GM21423 (cell line): Measurements from ENCODE around the gene DCDC2.
A peak's percentile ranks its signal among the peaks of the same experiment; 100 is the strongest.
"Not testable (repeated sequence)": the region's sequence is repeated elsewhere in the genome, so short reads cannot be mapped to it uniquely, and the experiment has no call there.

Experiments used
- ATAC-seq: cut with Tn5 transposase; IDR thresholded peaks from one replicate; pipeline ENCODE4 v1.9.1; 2021; ENCODE audit warnings: mild to moderate bottlenecking, moderate library complexity; ENCODE audit not compliant: unreplicated experiment

Gene DCDC2

DNA sequence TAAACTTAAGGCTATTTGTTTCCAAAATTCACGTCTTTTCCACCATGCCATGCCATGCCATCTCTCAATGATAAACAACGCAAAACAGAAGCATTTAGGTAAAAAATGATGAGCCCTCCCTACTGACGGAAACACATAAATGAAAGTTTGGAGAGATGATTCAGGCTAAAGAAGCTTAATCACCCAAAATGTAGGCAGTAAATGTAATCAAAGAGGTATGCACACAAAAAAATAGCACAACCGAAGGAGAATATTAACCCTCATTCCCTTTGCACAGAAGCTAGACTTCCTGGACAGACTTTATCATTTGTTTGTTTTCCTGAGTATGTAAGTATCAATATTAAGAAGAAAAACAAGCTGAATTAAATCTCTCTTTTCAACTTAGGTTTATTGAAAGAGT lies 28.8 kb downstream of the DCDC2 start:
- no peak for ATAC-seq

DNA sequence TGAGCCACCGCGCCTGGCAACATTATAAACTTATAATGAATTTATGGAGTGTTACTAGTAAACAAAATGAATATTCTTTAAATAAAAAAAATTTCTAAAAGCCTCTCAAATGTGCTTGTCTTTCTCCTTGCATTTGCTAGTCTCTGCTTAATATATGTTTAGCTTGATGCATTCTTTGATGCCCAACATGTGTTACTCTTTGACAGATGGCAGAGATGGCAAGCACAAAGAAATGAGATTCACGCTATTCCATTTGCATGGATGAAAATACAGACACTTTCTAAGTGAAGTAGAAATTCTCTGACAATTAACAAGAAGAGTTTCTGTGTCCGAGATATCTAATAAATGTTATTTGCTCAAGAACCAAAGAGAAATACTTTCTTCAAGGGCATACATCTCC lies 30.1 kb downstream of the DCDC2 start:
- ATAC-seq = no peak

DNA sequence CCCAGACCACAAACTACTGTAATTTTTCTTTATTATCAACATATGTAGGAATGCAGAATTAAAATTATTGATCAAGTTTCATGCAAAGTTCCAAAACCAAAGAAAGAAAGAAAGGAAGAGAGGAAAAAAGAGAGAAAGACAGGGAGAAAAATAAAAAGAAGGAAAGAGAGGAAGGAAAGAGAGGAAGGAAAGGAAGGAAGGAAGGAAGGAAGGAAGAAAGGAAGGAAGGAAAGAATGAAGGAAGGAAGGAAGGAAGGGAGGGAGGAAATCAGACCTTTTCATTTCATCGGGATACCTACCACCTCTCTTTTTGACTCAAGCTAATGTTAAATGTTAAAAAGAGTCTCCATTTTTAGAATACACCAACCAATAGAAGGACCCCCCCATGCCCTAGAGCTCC lies 31.9 kb downstream of the DCDC2 start:
- ATAC-seq = no peak

DNA sequence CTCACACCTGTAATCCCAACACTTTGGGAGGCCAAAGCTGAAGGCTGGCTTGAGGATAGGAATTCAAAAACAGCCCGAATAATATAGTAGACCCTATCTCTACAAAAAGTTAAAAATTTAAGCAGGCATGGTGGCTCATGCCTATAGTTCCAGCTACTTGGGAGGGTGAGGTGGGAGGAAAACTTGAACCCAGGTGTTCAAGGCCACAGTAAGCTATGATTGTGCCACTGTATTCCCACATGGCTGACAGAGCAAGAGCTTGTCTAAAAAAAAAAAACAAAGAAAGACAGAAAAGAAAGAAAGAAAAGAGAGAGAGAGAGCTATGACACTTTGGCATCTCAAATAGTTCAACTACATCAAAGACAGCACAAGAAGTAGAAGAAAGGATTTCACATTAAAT lies 33.2 kb downstream of the DCDC2 start:
- ATAC-seq = no peak

DNA sequence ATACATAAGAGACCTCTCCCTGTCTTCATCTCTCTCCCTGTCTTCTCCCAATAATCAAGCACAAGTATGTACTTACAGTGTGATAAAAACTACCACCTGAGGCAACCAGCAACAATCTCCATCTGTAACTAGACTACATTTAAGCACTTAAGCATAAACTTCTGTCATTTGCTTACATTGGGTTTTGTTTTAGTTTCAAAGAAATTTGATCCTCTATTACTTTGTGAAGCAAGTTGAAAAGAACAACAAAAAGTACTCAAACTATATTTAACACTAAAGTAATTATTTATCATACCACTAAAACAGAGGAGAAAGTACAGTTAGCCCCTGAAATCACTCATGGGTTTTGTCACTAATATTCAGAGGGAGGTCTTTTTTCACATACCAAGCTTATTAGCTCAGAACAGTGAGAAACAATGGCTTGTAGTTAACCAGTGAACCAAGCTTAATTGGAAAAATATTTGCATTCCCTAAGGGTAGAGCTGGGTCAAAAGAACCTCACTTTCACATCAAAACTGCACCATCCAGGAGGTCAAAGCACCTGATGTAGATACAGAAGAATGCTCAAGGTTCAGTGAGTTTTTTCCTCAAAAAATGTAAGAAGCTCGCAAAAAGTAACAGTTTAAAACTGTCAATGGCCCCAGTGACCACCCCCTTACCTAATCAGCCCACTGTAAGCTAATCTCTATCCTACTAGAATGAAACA lies 34.1 kb downstream of the DCDC2 start:
- no peak for ATAC-seq

DNA sequence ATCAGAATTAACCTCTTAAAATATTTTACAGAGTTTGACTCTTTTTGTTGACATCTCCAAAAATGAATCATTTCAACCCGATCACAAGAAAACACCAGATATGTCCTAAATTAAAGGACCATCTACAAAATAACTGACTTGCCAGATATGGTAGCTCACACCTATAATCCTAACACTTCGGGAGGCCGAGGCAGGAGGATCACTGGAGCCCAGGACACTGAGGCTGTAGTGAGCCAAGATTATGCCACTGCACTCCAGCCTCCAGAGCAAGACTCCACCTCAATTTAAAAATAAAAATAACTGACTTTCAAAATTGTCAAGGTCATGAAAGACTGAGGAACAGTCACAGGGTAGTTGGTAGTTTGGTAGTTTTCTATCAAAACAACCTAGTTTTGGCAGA lies 34.9 kb downstream of the DCDC2 start:
- ATAC-seq = no peak

DNA sequence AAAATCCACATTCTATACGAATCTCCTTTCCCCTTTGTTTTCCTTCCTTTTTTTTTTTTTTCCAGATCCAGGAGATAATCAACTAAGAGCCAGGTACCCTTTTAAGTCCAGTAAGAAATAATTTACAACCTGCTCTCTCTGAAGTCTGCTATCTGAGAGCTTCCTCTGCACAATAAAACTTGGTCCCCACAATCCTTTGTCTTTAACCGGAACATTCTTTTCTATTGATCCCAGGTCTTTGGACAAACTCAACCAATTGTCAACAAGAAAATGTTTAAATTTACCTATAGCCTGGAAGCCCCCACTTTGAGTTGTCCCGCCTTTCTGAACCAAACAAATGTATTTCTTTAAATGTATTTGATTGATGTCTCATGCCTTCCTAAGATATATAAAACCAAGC lies 35.4 kb downstream of the DCDC2 start:
- not testable (repeated sequence) for ATAC-seq

DNA sequence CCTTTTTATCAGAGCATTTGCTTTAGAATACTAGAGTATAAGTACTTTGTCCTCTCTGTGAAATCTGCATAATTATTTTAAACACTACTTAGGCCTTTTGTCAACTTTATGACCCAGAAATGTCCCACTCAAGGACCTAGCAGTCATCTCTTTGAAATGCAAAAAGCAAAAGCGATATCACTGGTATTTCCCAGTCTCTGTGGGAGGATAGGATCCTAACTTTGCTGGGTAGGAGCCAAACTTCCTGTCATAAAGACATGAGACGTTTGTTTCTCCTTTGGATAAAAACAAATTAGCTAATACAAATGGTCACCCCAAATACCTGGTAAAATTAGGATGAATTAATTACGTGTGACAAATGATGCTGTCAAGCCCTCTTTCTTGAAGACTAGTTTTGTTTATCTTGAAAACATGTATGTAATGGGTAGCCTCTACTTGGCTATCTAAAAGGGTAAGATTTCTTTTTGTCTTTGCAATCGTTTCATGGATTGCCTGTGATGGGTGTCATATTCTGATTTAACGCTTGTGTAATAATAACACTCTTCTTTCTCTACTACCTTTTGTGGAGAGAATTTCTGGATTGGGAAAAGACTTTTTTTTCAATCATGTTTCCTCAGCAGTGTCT lies 36.2 kb downstream of the DCDC2 start:
- ATAC-seq = no peak

DNA sequence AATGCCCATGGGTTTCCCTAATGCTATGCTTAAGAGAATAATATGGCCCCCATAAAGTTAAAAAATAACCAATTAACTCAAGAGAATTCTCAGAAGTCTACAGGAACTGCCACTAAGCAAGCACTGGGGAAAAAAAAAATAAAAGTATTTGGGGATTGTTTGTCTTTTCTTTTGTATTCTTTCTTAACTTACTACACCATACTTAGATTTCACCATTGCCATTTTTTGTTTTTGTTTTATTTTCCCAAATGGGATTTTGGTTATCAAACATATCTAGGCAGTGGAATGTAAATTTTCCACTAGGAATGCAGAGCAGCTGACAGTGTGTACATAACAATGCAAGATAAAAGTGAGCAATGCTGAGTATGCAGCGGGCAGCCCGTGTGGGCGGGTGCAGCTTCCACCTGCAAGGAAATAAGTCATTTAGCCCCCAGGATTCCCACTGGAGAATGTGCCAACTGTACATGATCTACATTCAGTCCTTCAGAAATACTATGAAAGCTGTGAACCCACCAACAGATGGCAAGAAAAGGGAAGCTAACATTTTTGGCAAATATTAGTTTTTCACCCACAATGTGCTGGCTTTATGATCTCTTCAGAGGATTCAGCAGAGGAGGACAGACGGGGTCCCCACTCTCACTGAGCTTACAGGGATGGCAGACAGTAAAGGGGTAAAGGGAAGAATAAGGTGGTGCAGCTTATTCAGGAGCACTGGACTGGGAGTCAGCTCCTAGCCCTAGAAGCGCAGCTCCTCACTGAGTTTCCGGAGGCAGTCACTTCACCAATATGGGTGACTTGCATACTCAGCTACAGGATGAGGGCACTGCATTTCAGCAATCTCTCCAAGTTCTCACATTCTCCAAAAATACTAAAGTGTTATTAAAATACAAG lies 44.4 kb downstream of the DCDC2 start:
- ATAC-seq = no peak

DNA sequence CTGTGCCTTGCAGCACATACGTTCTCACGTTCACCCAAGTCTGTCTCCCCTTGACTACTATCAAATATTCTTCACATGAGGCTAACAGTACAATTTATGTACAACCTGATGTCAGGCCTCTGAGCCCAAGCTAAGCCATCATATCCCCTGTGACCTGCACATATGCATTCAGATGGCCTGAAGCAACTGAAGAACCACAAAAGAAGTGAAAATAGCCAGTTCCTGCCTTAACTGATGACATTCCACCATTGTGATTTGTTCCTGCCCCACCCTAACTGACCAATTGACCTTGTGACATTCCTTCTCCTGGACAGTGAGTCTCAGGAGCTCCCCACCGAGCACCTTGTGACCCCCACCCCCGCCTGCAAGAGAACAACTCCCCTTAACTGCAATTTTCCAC lies 46.1 kb downstream of the DCDC2 start:
- not testable (repeated sequence) for ATAC-seq

DNA sequence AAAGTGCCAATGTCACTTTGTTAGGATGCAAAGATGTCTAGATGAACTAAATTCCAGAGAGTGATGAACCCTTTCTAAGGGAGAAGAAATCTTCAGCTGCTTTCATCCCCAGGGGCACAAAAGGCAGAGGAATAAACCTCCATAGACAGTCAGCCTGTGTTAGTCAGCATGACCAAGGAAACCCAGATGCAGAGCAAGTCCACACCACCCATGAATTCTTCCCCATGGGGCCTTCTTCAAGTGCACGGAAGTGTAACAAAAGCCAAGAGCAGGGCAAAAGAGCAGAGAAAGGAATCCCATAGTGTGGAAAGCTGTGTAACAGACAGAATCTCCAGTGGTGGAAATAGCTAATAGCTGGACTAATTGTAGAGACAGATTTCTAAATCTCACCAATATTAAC lies 50.0 kb downstream of the DCDC2 start:
- ATAC-seq = no peak

DNA sequence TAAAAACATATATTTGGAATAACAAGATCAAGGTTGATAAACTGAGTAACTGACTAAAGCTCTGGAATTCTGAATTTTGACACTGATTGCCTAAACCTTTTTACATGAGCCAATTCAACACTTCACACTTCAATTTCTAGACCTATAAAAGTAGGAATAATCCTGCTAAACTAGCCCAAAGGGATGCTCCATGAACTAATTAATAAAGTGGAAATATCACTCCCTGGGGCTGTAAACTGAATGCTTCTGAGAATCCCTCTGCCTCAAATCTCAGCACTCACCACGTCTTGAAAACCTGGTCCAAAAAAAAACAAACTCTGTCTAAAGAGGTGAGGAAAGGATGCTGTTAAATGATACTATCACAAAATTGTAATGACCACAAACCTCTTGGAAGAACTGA lies 50.9 kb downstream of the DCDC2 start:
- no peak for ATAC-seq

DNA sequence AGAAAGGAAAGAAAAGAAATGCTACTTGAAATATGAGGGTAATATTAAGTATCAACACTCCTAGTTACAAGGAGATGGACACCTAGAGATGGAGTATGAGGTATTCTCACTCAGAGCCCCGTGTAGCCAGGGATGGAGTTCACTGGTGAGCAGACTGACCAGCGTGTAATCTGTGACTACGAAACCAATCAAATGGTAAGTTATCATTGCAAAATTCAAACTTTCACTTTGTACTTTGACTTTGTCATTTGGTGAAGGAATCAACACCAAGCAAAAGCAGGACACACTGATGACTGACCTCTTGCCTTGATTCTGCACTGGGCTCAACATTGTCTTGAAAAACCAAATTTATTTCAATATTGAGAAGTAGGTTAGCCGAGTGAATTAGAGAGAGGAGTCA lies 51.8 kb downstream of the DCDC2 start:
- no peak for ATAC-seq

DNA sequence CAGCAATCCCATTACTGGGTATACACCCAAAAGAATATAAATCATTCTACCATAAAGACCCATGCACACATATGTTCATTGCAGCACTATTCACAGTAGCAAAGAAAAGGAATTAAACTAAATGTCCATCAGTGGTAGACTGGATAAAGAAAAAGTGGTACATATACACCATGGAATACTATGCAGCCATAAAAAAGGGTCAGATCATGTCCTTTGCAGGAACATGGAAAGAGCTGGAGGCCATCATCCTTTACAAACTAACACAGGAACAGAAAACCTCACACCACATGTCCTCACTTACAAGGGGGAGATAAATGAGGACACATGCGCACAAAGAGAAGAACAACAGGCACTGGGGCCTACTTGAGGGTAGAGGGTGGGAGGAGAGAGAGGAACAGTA lies 60.9 kb downstream of the DCDC2 start:
- ATAC-seq = no peak

DNA sequence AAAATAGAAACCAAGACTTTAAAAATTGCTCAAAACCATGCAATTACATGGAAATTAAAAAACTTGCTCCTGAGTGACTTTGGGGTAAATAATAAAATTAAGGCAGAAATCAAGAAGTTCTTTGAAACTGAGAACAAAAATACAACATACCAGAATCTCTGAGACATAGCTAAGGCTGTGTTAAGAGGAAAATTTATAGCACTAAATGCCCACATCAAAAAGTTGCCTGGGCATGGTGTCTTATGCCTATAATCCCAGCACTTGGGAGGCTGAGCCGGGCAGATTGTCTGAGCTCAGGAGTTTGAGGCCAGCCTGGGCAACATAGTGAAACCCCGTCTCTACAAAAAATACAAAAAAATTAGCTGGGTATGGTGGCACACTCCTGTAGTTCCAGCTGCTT lies 64.0 kb downstream of the DCDC2 start:
- ATAC-seq = not testable (repeated sequence)

DNA sequence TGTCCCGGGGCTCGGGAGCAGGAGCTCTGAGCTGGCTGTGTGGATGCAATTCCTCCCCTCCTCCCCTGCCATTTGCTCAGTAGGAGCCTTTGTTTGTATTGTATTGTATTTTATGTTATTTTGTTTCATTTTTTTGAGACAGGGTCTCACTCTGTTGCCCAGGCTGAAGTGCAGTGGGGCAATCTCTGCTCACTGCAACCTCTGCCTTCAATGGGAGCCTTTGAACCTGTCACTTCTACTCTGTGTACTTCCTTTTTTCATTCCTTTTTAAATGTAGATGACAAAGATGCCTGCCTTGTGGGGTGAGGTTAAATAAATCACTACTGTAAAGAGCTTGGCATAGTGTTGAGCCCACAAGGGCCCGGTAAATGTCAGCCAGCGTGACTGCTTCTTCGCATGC lies 70.6 kb downstream of the DCDC2 start:
- no peak for ATAC-seq

DNA sequence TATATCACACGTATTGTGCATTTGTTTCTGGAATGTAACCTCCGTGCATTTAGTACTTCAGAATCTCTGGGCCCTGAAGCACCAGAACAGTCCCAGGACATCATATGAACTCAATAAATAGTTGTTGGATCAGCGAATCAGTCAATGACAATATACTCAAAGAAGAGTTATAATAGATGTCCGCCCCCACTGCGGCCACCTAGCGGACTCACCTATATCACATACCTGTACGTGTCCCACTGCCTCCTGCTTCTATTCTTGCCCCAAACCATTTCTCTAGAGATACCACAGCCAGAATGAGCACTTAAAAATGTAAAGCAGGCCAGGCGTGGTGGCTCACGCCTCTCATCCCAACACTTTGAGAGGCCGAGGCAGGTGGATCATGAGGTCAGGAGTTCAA lies 73.9 kb downstream of the DCDC2 start:
- no peak for ATAC-seq

DNA sequence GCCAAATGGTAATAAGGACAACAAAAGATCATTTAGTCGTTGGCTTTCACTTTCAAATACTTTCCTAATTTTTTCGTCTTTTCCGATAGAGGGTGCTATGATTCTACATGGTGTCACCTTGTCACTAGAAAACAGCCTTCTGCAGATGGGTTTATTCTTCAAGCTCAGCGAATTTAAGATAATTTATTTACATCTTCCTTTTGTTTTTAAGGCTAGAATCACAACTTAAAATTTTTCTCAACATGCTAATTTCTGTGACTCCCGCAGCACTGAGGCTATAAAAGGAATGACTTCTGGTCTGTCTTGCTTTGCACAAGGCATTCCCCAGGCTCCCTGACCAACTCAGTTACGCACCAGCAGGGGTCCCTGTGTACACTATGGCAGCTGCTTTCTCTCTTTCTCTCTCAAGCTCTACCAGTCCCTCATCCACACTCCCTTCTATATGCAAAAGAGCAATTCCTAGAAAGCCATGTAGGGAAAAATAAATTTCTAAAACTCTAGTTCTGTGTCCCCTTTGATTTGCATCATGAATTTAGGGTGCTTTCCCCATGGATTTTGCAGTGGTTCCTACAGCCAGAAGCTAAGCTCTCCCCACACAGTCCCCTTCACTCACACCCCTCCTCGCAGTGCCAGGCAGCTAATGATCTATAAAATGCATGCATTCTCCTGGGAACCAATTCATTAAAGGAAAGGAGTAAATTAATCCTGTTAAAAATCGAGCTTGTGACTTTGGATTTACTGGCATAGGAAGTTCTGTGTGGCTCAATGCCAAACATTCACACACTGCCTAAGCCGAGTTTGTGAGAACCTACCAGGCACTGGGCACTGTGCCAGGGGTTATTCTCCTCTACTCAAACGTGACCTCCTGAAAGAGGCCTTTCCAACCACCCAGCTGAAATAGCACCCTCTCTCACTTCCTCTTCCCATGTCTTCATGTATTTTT lies 74.5 kb downstream of the DCDC2 start:
- ATAC-seq = peak; percentile 83

DNA sequence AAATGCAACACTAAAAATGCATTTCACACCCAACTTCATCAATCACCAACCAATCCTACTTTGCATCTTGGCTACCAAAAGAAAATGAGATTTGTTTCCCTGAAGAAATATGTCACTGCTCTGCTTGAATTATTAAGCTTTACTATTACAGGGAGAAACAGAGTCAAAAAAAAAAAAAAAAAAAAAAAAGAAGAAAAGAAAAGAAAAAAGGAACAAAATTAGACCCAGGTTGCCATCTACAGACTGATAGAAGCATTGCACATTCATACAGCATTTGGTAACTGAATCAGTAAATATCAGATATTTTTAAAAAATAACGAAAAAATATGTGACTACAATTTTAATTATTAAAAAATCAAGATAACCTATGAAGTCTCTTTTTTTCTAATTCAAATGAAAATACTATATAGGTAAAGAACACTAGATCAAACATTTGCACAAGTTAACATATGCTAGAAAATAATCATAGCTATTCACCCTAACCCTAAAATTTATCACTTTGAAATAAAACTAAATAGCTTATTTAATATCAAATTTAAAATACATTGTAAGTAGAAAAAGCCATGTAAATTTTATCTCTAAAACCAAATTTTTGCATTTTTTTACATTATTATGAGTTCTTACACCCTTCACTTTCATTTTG lies 83.3 kb downstream of the DCDC2 start:
- no peak for ATAC-seq

DNA sequence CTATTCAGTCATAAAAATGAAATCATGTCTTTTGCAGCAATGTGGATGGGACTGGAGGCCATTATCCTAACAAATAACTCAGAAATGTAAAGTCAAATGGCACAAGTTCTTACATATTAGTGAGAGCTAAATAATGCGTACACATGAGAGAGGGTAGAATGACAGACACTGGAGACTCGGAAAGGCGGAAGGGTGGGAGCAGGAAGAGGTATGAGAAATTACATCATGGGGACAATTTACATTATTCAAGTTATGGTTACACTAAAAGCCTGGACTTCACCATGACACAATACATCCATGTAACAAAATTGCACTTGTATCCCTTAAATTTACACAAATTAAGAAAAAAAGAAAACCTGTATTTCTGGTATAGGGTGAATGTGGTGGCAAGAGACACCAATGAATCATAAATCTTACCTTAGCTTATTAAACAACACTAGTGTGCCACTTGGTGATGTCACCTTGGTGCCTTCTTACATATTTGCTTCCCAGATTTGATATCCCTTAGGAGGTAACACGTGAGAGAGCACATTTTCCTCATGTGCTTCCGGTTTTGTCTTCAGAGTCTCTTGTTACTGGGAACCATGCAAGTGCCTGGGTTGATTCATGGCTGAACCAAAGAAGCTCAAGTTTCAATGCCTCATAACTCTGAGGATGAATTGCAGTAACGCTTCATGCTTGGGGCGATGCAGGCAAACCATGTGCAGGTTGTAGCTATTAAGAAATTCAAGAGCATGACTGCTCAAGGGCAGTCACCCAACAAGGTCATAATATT lies 84.6 kb downstream of the DCDC2 start:
- ATAC-seq = no peak
